ENCODE results near the gene SLC9A7.

Gene SLC9A7

DNA sequence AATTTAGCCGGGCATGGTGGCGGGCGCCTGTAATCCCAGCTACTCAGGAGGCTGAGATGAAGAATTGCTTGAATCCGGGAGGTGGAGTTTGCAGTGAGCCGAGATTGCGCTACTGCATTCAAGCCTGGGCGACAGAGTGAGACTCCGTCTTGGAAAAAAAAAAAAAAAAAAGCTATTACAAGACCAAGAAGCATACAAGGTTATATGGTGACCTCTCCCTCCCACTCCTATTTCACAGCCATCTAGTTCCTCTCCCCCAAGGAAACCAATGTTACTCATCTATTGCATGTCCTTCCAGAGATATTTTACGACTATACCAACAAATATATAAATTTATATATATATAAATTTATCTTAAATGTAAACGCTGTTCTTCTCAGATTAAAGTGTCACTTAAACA lies 3.2 kb downstream of the SLC9A7 start:
- DNase-seq (ENCODE audit: low spot score) = no peak
- in situ Hi-C loops (cut with MboI; ENCODE audit: low sequenced_read_pairs, unreplicated experiment) = no loop called here
- TF ChIP-seq, protein P1, sequence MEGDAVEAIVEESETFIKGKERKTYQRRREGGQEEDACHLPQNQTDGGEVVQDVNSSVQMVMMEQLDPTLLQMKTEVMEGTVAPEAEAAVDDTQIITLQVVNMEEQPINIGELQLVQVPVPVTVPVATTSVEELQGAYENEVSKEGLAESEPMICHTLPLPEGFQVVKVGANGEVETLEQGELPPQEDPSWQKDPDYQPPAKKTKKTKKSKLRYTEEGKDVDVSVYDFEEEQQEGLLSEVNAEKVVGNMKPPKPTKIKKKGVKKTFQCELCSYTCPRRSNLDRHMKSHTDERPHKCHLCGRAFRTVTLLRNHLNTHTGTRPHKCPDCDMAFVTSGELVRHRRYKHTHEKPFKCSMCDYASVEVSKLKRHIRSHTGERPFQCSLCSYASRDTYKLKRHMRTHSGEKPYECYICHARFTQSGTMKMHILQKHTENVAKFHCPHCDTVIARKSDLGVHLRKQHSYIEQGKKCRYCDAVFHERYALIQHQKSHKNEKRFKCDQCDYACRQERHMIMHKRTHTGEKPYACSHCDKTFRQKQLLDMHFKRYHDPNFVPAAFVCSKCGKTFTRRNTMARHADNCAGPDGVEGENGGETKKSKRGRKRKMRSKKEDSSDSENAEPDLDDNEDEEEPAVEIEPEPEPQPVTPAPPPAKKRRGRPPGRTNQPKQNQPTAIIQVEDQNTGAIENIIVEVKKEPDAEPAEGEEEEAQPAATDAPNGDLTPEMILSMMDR (IDR thresholded peaks at IDR 0.05; ENCODE audit: borderline replicate concordance, control extremely low read depth, extremely low read depth, insufficient read depth, missing control alignments) = no peak

- TF ChIP-seq, protein P1 (IDR thresholded peaks at IDR 0.05; ENCODE audit: borderline replicate concordance, control extremely low read depth, extremely low read depth, insufficient read depth, missing control alignments) = no peak
- DNase-seq (ENCODE audit: low spot score) = no peak
- in situ Hi-C loops (cut with MboI; ENCODE audit: low sequenced_read_pairs, unreplicated experiment) = no loop called here
Observed at GRCh38 chrX:46754586-46755061, 4.3 kb downstream of the SLC9A7 start.

- no peak for DNase-seq (ENCODE audit: low spot score)
- TF ChIP-seq, protein P1 (IDR thresholded peaks at IDR 0.05; ENCODE audit: borderline replicate concordance, control extremely low read depth, extremely low read depth, insufficient read depth, missing control alignments) = no peak
- in situ Hi-C loops (cut with MboI; ENCODE audit: low sequenced_read_pairs, unreplicated experiment) = no loop called here
Observed at GRCh38 chrX:46754036-46754435, 4.9 kb downstream of the SLC9A7 start.

DNA sequence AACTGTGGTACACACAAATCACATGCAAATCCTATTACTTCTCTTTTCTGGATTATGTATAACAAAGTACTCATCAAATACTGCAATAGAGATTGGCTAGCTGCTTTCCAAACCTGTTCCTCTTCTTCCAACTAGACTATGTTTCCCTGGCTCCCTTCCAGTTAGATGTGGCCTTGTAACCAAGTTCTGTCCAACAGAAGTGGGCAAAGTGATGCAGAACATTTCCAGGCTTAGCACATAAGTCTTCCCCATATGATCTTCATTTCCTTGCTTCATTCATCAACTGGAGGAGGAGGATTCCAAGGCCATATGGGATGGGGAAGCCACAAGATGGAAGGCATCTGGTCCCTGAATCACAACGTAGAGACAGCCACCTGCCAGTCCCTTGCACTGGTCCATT lies 8.0 kb downstream of the SLC9A7 start:
- no peak for DNase-seq (ENCODE audit: low spot score)
- TF ChIP-seq, protein P1 (IDR thresholded peaks at IDR 0.05; ENCODE audit: borderline replicate concordance, control extremely low read depth, extremely low read depth, insufficient read depth, missing control alignments) = no peak
- in situ Hi-C loops (cut with MboI; ENCODE audit: low sequenced_read_pairs, unreplicated experiment) = no loop called here

- no peak for DNase-seq (ENCODE audit: low spot score)
- TF ChIP-seq, protein P1 (IDR thresholded peaks at IDR 0.05; ENCODE audit: borderline replicate concordance, control extremely low read depth, extremely low read depth, insufficient read depth, missing control alignments) = no peak
- in situ Hi-C loops (cut with MboI; ENCODE audit: low sequenced_read_pairs, unreplicated experiment) = no loop called here
Observed at GRCh38 chrX:46744009-46744408, 14.9 kb downstream of the SLC9A7 start.

- in situ Hi-C loops (cut with MboI; ENCODE audit: low sequenced_read_pairs, unreplicated experiment) = no loop called here
- DNase-seq (ENCODE audit: low spot score) = no peak
- TF ChIP-seq, protein P1 (IDR thresholded peaks at IDR 0.05; ENCODE audit: borderline replicate concordance, control extremely low read depth, extremely low read depth, insufficient read depth, missing control alignments) = no peak
Observed at GRCh38 chrX:46743046-46743445, 15.9 kb downstream of the SLC9A7 start.

DNA sequence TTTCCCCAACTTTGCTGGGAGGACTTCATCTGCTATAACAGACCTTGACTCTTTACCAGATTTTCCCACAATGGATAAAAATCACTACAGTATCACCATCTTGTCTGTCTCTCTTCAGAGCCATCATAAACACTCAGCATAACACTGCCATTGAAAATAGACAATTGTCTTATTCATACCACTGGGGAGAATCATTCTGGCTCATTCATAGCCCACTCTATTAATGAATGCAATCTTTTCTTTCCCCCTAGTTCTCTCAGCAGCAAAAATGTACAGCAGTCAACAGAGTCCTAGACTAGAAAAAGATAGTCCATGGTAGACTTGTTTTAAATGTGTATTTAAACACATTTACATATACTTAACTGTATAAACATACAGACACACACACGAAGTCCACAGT lies 19.2 kb downstream of the SLC9A7 start:
- TF ChIP-seq, protein P1 (IDR thresholded peaks at IDR 0.05; ENCODE audit: borderline replicate concordance, control extremely low read depth, extremely low read depth, insufficient read depth, missing control alignments) = no peak
- in situ Hi-C loops (cut with MboI; ENCODE audit: low sequenced_read_pairs, unreplicated experiment) = no loop called here
- no peak for DNase-seq (ENCODE audit: low spot score)
